HG02981 (cell line): Measurements from ENCODE around the gene RNF224.
A peak's percentile ranks its signal among the peaks of the same experiment; 100 is the strongest.

ENCODE experiments used
- ATAC-seq: cut with Tn5 transposase; IDR thresholded peaks from one replicate; pipeline ENCODE4 v1.9.1; 2021; ENCODE audit warnings: mild to moderate bottlenecking, moderate library complexity; ENCODE audit not compliant: unreplicated experiment

The RNF224 gene

GRCh38 chr9:137227054-137227852, at the start of gene RNF224:
TSS of gene RNF224 (plus strand) at chr9:137227502. CDS start at chr9:137228336, 834 bp downstream.
- no peak for ATAC-seq

GRCh38 chr9:137178201-137178938, 48.9 kb upstream of the RNF224 start:
- ATAC-seq = no peak

GRCh38 chr9:137178939-137179630, 48.2 kb upstream of the RNF224 start:
- no peak for ATAC-seq

GRCh38 chr9:137179761-137180160, 47.5 kb upstream of the RNF224 start:
- ATAC-seq = no peak

- no peak for ATAC-seq
These were observed 46.8 kb upstream of the RNF224 start for GRCh38 chr9:137180491-137180890.

GRCh38 chr9:137181680-137182079, 45.6 kb upstream of the RNF224 start:
- no peak for ATAC-seq

GRCh38 chr9:137182836-137183235, 44.5 kb upstream of the RNF224 start:
- no peak for ATAC-seq

GRCh38 chr9:137183980-137184595, 43.2 kb upstream of the RNF224 start:
- no peak for ATAC-seq

GRCh38 chr9:137184881-137185660, 42.2 kb upstream of the RNF224 start:
- no peak for ATAC-seq

GRCh38 chr9:137185921-137186320, 41.4 kb upstream of the RNF224 start:
- ATAC-seq = no peak

- no peak for ATAC-seq
These were observed 40.9 kb upstream of the RNF224 start for GRCh38 chr9:137186385-137186784.

- no peak for ATAC-seq
These were observed 39.9 kb upstream of the RNF224 start for GRCh38 chr9:137187386-137187785.

GRCh38 chr9:137188086-137188489, 39.2 kb upstream of the RNF224 start:
- no peak for ATAC-seq

- peak; percentile 71 for ATAC-seq
These were observed 38.6 kb upstream of the RNF224 start, which contains the start of the genes ANAPC2 and SSNA1 for GRCh38 chr9:137188490-137189296. TSS of gene ANAPC2 (minus strand) at chr9:137188560. CDS start at chr9:137188532, 28 bp downstream. TSS of gene SSNA1 (plus strand) at chr9:137188676. CDS start at chr9:137188727, 51 bp downstream.

- no peak for ATAC-seq
These were observed 37.7 kb upstream of the RNF224 start for GRCh38 chr9:137189297-137190295.

GRCh38 chr9:137190315-137190856, 36.9 kb upstream of the RNF224 start:
- no peak for ATAC-seq

GRCh38 chr9:137191245-137191644, 36.1 kb upstream of the RNF224 start:
- no peak for ATAC-seq
